Neural progenitor cell (in vitro differentiated cells): ENCODE measurements around the gene TOMM40. TPM values are rescaled to one million over a fixed set of nuclear protein-coding genes. Genes with fewer than 3 reads are reported as not detected.
A peak's percentile ranks its signal among the peaks of the same experiment; 100 is the strongest.
"Not testable (repeated sequence)": the region's sequence is repeated elsewhere in the genome, so short reads cannot be mapped to it uniquely, and the experiment has no call there.

ENCODE experiments used
- DNase-seq: peaks from one replicate; pipeline ENCODE4 v3.0.0-alpha.2; 2016; ENCODE audit warnings: low spot score
- H2AFZ ChIP-seq: fragments of 200-600 bp; sonication (generic); replicated peaks from 2 replicates; pipeline ENCODE4 v1.6.1; 2016; ENCODE audit warnings: antibody characterized with exemption
- H3F3A ChIP-seq: fragments of 200-600 bp; sonication (generic); 2 replicates; pipeline ENCODE4 v1.6.1; 2016; ENCODE audit warnings: antibody characterized with exemption, low read depth
- H3K27ac ChIP-seq: fragments of 200-600 bp; sonication (generic); 2 replicates; pipeline ENCODE4 v1.5.1; 2016; ENCODE audit warnings: mild to moderate bottlenecking
- H3K27me3 ChIP-seq: fragments of 200-600 bp; sonication (generic); 2 replicates; pipeline ENCODE4 v1.6.1; 2016; ENCODE audit warnings: mild to moderate bottlenecking, moderate library complexity
- H3K36me3 ChIP-seq: fragments of 200-600 bp; sonication (generic); 2 replicates; pipeline ENCODE4 v1.5.1; 2016
- H3K4me1 ChIP-seq: fragments of 200-600 bp; sonication (generic); 2 replicates; pipeline ENCODE4 v1.6.1; 2016; ENCODE audit warnings: mixed run types
- H3K4me2 ChIP-seq: fragments of 200-600 bp; sonication (generic); 2 replicates; pipeline ENCODE4 v1.6.1; 2016
- H3K4me3 ChIP-seq: fragments of 200-600 bp; sonication (generic); 2 replicates; pipeline ENCODE4 v1.5.1; 2016
- H3K79me2 ChIP-seq: fragments of 200-600 bp; sonication (generic); 2 replicates; pipeline ENCODE4 v1.6.1; 2016; ENCODE audit warnings: low read depth
- H3K9ac ChIP-seq: fragments of 200-600 bp; sonication (generic); 2 replicates; pipeline ENCODE4 v1.6.1; 2016
- H3K9me3 ChIP-seq: fragments of 200-600 bp; sonication (generic); 2 replicates; pipeline ENCODE4 v1.5.1; 2016; ENCODE audit warnings: low read depth
- H4K20me1 ChIP-seq: fragments of 200-600 bp; sonication (generic); 2 replicates; pipeline ENCODE4 v1.6.1; 2016; ENCODE audit warnings: low read depth
- H3K27ac Mint-ChIP-seq: 3 replicates; pipeline ENCODE4 v1.8.0; 2021; ENCODE audit warnings: mixed read lengths
- H3K27me3 Mint-ChIP-seq: 2 replicates; pipeline ENCODE4 v1.8.0; 2022; ENCODE audit warnings: low read depth, mild to moderate bottlenecking, inconsistent platforms, moderate library complexity, mixed read lengths; ENCODE audit not compliant: insufficient read depth
- H3K36me3 Mint-ChIP-seq: 3 replicates; pipeline ENCODE4 v1.8.0; 2021; ENCODE audit warnings: mixed read lengths
- H3K4me1 Mint-ChIP-seq: 3 replicates; pipeline ENCODE4 v1.8.0; 2021; ENCODE audit warnings: mixed read lengths
- H3K4me3 Mint-ChIP-seq: 3 replicates; pipeline ENCODE4 v1.8.0; 2021; ENCODE audit warnings: mild to moderate bottlenecking, moderate library complexity, mixed read lengths
- H3K9me3 Mint-ChIP-seq: 3 replicates; pipeline ENCODE4 v1.8.0; 2020; ENCODE audit warnings: mixed read lengths
- EZH2 ChIP-seq: fragments of 200-600 bp; sonication (generic); IDR thresholded peaks from 2 replicates; pipeline ENCODE4 v1.6.1; 2017; ENCODE audit warnings: antibody characterized with exemption, mild to moderate bottlenecking, moderate library complexity
- EZH2phosphoT487 ChIP-seq: fragments of 200-600 bp; sonication (generic); IDR thresholded peaks from 2 replicates; pipeline ENCODE4 v1.6.1; 2017; ENCODE audit warnings: antibody characterized with exemption
- total RNA-seq: library from RNA; depleted of rRNA; stranded (reverse); fragments of >200 nt; gene quantifications from 2 replicates; pipeline ENCODE4 v1.2.3, GENCODE V29; 2015; ENCODE audit warnings: low replicate concordance
- TF ChIP-seq, protein P1 (sequence below): fragments of 200-600 bp; sonication (generic); IDR thresholded peaks from 2 replicates; pipeline ENCODE4 v1.5.1; 2017; ENCODE audit warnings: antibody characterized with exemption, mild to moderate bottlenecking

The TOMM40 gene
- total RNA-seq, 1 donor from 2014 or later = 30.1 TPM

DNA sequence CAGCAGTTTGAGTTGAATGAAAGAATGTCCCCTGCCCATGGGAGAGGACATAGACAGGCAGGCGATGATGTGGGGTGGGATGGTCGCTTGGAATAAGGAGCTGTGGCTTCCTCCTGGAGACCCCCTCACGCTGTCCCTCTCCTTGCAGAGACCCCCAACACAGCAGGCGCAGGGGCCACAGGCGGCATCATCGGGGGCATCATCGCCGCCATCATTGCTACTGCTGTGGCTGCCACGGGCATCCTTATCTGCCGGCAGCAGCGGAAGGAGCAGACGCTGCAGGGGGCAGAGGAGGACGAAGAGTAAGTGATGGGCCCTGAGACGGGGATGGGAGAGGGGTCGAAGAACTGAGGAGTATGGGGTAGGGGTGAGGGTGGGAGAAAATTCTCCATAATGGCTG, 9.0 kb upstream of the TOMM40 start:
- no peaks in the 10 kb centered on the region for H3F3A ChIP-seq
- peaks cover 12% of the 10 kb centered on the region for H3K36me3 Mint-ChIP-seq
- no peak overlapping the region for H2AFZ ChIP-seq
- H3K27ac ChIP-seq = no peak overlapping the region
- no peak overlapping the region for H3K4me2 ChIP-seq
- H3K27ac Mint-ChIP-seq = peak overlapping the region; percentile 67
- no peak overlapping the region for H3K4me3 ChIP-seq
- no peaks in the 10 kb centered on the region for H3K79me2 ChIP-seq
- no peak overlapping the region for H3K9ac ChIP-seq
- H3K4me1 Mint-ChIP-seq = no peaks in the 10 kb centered on the region
- no peaks in the 10 kb centered on the region for H3K9me3 ChIP-seq
- no peak for TF ChIP-seq EZH2phosphoT487
- TF ChIP-seq, protein P1, sequence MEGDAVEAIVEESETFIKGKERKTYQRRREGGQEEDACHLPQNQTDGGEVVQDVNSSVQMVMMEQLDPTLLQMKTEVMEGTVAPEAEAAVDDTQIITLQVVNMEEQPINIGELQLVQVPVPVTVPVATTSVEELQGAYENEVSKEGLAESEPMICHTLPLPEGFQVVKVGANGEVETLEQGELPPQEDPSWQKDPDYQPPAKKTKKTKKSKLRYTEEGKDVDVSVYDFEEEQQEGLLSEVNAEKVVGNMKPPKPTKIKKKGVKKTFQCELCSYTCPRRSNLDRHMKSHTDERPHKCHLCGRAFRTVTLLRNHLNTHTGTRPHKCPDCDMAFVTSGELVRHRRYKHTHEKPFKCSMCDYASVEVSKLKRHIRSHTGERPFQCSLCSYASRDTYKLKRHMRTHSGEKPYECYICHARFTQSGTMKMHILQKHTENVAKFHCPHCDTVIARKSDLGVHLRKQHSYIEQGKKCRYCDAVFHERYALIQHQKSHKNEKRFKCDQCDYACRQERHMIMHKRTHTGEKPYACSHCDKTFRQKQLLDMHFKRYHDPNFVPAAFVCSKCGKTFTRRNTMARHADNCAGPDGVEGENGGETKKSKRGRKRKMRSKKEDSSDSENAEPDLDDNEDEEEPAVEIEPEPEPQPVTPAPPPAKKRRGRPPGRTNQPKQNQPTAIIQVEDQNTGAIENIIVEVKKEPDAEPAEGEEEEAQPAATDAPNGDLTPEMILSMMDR = no peak
- TF ChIP-seq EZH2 = no peak
- no peaks in the 10 kb centered on the region for H3K4me1 ChIP-seq
- peaks cover 9% of the 10 kb centered on the region for H4K20me1 ChIP-seq
- DNase-seq = no peak
- no peak overlapping the region for H3K4me3 Mint-ChIP-seq
- peaks cover 8% of the 10 kb centered on the region for H3K27me3 Mint-ChIP-seq
- H3K27me3 ChIP-seq = no peaks in the 10 kb centered on the region
- no peaks in the 10 kb centered on the region for H3K36me3 ChIP-seq
- H3K9me3 Mint-ChIP-seq = no peaks in the 10 kb centered on the region

DNA sequence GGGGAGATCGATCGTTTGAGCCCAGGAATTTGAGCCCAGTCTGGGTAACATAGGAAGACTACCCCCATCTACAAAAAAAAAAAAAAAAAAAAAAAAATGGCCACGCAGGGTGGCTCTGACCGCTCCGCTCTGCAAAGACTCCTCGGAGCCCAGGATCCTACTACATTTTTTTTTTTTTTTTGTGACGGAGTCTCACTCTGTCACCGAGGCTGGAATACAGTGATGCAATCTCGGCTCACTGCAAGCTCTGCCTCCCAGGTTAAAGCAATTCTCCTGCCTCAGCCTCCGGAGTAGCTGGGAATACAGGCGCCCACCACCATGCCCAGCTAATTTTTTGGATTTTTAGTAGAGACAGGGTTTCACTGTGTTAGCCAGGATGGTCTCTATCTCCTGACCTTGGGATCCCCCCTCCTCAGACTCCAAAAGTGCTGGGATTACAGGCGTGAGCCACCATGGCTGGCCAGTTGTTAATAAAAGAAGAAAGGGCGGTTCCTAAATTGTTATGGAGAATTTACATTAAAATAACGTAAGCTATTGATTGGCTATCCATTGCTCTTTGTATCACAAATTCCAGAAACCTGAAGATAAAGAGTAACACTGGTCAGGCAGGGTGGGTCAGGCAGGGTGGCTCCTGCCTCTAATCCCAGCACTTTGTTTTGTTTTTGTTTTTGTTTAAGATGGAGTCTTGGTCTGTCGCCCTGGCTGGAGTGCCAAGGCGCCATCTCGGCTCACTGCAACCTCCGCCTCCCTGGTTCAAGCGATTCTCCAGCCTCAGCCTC, 8.2 kb upstream of the TOMM40 start:
- DNase-seq, H3K9ac ChIP-seq, H3K9me3 Mint-ChIP-seq, H3F3A ChIP-seq, H3K4me3 Mint-ChIP-seq, H3K36me3 ChIP-seq, H3K27me3 ChIP-seq, H3K79me2 ChIP-seq, H3K27me3 Mint-ChIP-seq, H3K27ac ChIP-seq, H3K4me1 Mint-ChIP-seq, H2AFZ ChIP-seq, H3K4me1 ChIP-seq, H3K4me3 ChIP-seq, H3K9me3 ChIP-seq, H3K27ac Mint-ChIP-seq, H4K20me1 ChIP-seq, H3K4me2 ChIP-seq: not testable (repeated sequence)
- H3K36me3 Mint-ChIP-seq = peaks cover 15% of the 10 kb centered on the region

DNA sequence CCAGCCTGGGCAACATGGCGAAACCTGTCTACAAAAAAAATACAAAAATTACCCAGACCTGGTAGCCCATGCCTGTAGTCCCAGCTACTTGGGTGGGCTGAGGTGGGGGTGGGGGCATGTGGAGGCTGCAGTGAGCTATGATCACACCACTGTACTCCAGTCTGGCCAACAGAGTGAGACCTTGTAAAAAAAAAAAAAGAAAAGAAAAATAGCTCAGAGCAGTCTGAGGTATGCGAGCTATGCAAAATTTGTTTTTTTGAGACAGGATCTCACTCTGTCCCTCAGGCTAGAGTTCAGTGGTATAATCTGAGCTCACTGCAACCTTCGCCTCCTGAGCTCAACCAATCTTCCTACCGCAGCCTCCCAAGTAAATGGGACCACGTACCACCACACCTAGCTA, 7.1 kb upstream of the TOMM40 start:
- no peak overlapping the region for H3K27ac Mint-ChIP-seq
- no peak overlapping the region for H3K4me3 Mint-ChIP-seq
- H3K4me3 ChIP-seq = no peak overlapping the region
- peaks cover 3% of the 10 kb centered on the region for H4K20me1 ChIP-seq
- H2AFZ ChIP-seq = no peak overlapping the region
- H3K79me2 ChIP-seq = no peaks in the 10 kb centered on the region
- DNase-seq = no peak
- peaks cover under 1% of the 10 kb centered on the region for H3K4me1 Mint-ChIP-seq
- no peaks in the 10 kb centered on the region for H3K9me3 ChIP-seq
- no peak overlapping the region for H3K9ac ChIP-seq
- peaks cover under 1% of the 10 kb centered on the region for H3F3A ChIP-seq
- no peaks in the 10 kb centered on the region for H3K9me3 Mint-ChIP-seq
- TF ChIP-seq EZH2 (no peak), EZH2phosphoT487 (no peak)
- TF ChIP-seq, protein P1 = no peak
- H3K27me3 Mint-ChIP-seq = peaks cover 7% of the 10 kb centered on the region
- H3K36me3 Mint-ChIP-seq = peaks cover 16% of the 10 kb centered on the region
- no peak overlapping the region for H3K4me2 ChIP-seq
- H3K27ac ChIP-seq = no peak overlapping the region
- H3K27me3 ChIP-seq = no peaks in the 10 kb centered on the region
- no peaks in the 10 kb centered on the region for H3K4me1 ChIP-seq
- H3K36me3 ChIP-seq = no peaks in the 10 kb centered on the region

DNA sequence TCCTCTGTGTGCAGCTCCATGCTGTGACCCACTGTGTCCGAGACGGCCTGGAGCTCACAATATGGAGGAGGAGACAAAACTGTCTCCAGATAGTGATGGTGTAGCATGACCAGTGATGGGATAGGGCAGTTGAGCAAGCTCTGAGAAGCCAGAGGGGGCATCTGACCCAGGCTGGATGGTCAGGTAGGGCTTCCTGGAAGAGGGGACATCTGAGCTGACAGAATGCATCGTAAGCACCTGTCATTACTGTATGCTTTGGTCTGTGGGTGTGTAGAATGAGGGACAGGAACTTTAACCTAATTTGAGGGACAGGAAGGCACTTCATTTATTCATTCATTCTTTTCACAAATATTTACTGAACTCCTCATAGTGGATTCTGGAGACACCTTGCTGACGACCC, 6.5 kb upstream of the TOMM40 start:
- H4K20me1 ChIP-seq = peaks cover 3% of the 10 kb centered on the region
- H2AFZ ChIP-seq = no peak overlapping the region
- H3K27me3 ChIP-seq = no peaks in the 10 kb centered on the region
- H3F3A ChIP-seq = peaks cover 5% of the 10 kb centered on the region
- TF ChIP-seq EZH2phosphoT487 (no peak), EZH2 (no peak)
- TF ChIP-seq, protein P1 = no peak
- peaks cover 3% of the 10 kb centered on the region for H3K4me1 Mint-ChIP-seq
- no peaks in the 10 kb centered on the region for H3K36me3 ChIP-seq
- no peak overlapping the region for H3K4me3 Mint-ChIP-seq
- H3K27me3 Mint-ChIP-seq = peaks cover 7% of the 10 kb centered on the region
- no peaks in the 10 kb centered on the region for H3K4me1 ChIP-seq
- no peak overlapping the region for H3K4me2 ChIP-seq
- peaks cover 19% of the 10 kb centered on the region for H3K36me3 Mint-ChIP-seq
- no peak for DNase-seq
- H3K27ac Mint-ChIP-seq = peak overlapping the region; percentile 3
- no peaks in the 10 kb centered on the region for H3K9me3 ChIP-seq
- no peak overlapping the region for H3K4me3 ChIP-seq
- H3K9ac ChIP-seq = no peak overlapping the region
- no peak overlapping the region for H3K27ac ChIP-seq
- H3K9me3 Mint-ChIP-seq = no peaks in the 10 kb centered on the region
- H3K79me2 ChIP-seq = no peaks in the 10 kb centered on the region
